H7 (cell line): Measurements from ENCODE around the gene LRP8. TPM values are rescaled to one million over a fixed set of nuclear protein-coding genes. Genes with fewer than 3 reads are reported as not detected.

Experiments
- DNase-seq: peaks from one replicate; pipeline ENCODE4 v3.0.0; 2012
- H3K27me3 ChIP-seq: 2 replicates; pipeline ENCODE4 v1.6.0; 2011; ENCODE audit warnings: mild to moderate bottlenecking, low read length; ENCODE audit not compliant: control insufficient read depth, insufficient read depth
- H3K36me3 ChIP-seq: replicated peaks from 2 replicates; pipeline ENCODE4 v1.5.1; 2011; ENCODE audit warnings: low read length; ENCODE audit not compliant: control insufficient read depth, insufficient read depth
- H3K4me3 ChIP-seq: 2 replicates; pipeline ENCODE4 v1.5.1; 2011; ENCODE audit warnings: low read depth, mild to moderate bottlenecking, control low read depth, low read length, moderate library complexity; ENCODE audit not compliant: insufficient read depth
- total RNA-seq: library from RNA; depleted of rRNA; stranded (reverse); fragments of >200 nt; shearing (Covaris generic); gene quantifications from 2 replicates; pipeline ENCODE4 v1.2.3, GENCODE V29; 2014; rRNA removed

Gene LRP8
- total RNA-seq: 144 and 157 TPM in 2 replicates

DNA sequence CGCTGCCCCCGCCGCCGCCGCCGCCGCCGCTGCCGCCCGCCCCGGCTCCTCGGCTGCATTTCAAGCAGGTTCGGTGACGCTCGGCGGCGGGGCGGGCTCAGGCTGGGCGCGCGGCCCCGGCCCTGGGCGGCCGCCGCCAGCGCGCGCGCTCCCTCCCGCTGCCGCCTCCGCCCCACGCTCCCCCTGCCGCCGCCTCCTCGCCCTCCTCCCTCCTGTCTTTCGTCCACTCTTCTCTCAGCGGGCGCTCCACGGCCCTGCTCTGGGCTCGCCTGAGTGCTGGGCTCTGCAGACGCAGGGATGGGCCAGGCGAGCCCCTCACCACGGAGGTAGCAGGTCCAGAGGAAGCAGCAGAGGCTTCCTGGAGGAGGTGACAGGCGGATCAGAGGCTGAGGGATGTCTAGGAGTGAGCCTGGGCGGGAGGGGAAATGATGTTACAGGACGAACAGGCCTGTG lies at the start of gene LRP8:
Gene LRP8, minus strand, starts transcription at position 62 of the 453 bp plus-strand sequence. CDS start 158 bp downstream, outside the sequence.
- peak; percentile 95 for DNase-seq
- peaks cover 21% of the 10 kb centered on the region for H3K36me3 ChIP-seq
- H3K4me3 ChIP-seq: peak within 1 kb of the TSS; percentile 95
- no peaks in the 10 kb centered on the region; the same call in 1 of the 2 replicates for H3K27me3 ChIP-seq

DNA sequence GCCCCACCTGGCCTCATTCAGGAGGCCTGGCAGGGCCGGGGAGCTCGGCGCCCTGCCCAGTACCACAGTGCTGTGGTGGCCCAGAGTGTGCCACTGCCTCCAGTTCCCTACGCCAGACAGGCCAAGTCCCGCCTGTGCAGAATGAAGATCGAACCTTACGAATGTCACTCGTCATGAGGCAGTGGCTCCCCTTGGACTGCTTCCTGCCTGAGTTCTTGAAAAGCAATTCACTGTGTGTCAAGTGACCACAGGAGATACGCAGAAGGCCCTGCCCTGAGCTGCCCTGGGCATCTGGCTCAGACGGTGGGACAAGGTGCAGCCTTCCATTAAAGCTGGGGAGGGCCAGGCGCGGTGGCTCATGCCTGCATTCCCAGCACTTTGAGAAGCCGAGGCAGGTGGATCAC lies 49.6 kb upstream of the LRP8 start:
- Histone ChIP-seq H3K4me3 (no peak overlapping the region), H3K27me3 (peaks cover 2% of the 10 kb centered on the region), H3K36me3 (no peaks in the 10 kb centered on the region)
- no peak for DNase-seq

DNA sequence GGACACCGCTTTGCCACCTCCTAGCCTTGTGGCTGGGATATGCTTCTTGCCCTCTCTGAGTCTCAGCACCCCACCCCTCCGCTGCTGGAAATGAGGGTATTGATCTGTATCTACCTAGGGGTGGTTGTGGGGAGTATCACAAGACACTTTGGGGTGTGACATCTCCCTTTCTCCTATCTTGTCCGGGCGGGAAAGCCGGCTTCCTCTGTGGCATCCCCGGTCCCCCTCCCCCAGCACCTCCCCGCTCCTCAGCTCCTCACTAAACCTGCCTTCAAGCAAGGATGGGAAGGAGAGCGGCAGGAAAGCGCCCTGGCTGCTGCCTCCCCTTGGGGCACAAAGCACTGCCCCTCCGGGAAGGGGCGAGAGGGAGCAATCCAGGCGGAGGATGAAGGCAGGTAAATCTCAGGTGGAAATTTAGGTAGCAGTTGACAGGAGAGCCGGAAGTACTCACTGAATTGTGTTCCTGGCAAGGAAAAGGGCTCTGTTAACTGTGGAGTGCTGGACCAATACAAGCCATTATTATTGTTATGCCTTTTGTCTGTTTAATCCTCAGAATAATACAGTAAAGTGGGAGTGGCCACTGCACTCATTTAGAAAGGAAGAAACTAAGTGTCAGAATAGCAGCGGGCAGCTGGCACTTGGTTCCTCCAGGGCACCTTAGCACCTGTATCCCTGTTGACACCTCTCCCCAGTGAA lies 49.0 kb upstream of the LRP8 start:
- Histone ChIP-seq H3K4me3 (no peak overlapping the region), H3K36me3 (no peaks in the 10 kb centered on the region), H3K27me3 (peaks cover 2% of the 10 kb centered on the region)
- peak; percentile 79 for DNase-seq

DNA sequence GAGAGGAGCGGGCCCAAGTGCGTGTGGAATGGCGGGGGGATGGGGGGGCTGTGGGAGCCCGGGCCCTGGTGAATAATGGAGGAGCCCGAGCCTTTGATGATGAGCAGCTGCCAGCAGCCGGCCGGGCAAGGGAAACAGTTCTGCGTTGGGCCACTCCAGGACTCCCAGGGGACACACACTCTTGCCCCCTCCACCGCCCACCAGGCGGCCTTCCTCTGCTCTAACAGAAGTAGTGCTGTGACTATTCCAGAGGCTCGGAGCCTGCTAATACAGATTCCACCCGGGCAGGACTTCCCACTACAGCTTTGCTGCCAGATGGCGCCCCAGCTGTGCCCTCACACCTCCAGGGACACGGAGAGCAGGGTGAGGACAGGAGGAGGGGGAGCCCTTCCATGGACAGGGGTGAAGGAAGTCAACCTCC lies 48.2 kb upstream of the LRP8 start:
- no peak overlapping the region for H3K4me3 ChIP-seq
- peak; percentile 77 for DNase-seq
- H3K27me3 ChIP-seq: peaks cover 2% of the 10 kb centered on the region
- H3K36me3 ChIP-seq: no peaks in the 10 kb centered on the region

DNA sequence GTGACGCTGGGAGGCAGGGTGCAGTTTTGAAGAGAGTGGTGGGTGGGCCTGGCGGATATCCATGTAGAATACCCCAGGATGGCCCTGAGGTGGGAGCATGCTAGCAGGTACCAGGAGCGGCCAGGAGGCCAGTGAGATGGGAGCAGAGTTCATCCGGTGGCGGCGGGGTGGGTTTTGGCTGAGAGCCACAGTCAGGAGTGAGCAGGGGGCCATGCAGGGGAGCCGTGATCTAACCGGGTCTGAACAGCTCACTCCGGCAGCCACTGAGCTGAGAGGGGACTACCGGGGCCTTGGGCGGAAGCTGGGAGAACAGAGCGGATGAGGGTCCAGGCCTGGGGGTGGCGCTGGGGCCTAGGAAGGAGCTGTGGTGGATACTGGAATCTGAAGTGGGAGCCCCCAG lies 47.6 kb upstream of the LRP8 start:
- H3K36me3 ChIP-seq: no peaks in the 10 kb centered on the region
- H3K4me3 ChIP-seq: no peak overlapping the region
- no peak for DNase-seq
- H3K27me3 ChIP-seq: peaks cover 2% of the 10 kb centered on the region

DNA sequence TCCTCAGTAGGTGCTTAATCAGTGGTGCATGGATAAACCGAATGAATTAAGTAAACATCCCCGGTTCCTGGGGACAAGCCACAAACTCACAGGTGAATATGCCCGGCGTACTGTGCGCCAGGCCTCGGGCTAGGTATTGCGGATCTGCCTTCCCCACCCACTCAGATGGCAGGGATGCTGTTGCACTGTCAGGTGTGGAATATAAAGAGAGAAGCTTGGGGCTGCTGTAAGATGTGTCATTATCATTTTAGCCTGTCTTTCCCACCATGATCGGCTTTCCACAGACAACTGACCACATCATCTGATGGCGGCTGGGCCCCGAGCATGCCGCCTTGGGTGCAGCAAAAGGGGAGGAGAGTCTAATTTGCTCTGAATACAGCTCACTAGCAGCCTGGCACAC lies 45.4 kb upstream of the LRP8 start:
- peak; percentile 17 for DNase-seq
- H3K4me3 ChIP-seq: no peak overlapping the region
- no peaks in the 10 kb centered on the region for H3K36me3 ChIP-seq
- H3K27me3 ChIP-seq: peaks cover under 1% of the 10 kb centered on the region

DNA sequence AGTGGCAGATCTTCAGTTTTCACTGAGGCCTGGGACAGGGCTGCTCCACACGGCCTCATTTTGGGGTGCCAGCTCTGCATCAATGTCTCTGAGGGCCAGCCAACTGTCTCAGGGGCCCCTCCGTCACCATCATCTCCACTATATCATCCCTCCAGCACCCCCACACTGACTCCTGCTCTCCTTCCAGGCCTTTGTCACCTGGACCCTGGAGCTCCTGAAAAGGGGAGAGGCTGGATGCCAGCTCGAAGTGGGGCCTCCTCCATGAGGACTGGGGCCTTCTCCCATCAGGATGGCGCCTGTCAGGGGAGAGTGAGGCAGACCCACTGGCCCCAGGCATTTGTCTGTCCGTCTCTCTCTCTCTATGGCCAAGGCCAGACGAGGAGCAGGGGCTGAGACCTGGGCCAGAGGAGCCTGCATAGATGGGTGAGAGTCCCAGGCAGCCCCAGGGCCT lies 44.7 kb upstream of the LRP8 start:
- no peak overlapping the region for H3K4me3 ChIP-seq
- H3K27me3 ChIP-seq: peaks cover 7% of the 10 kb centered on the region
- no peaks in the 10 kb centered on the region for H3K36me3 ChIP-seq
- peak; percentile 16 for DNase-seq

DNA sequence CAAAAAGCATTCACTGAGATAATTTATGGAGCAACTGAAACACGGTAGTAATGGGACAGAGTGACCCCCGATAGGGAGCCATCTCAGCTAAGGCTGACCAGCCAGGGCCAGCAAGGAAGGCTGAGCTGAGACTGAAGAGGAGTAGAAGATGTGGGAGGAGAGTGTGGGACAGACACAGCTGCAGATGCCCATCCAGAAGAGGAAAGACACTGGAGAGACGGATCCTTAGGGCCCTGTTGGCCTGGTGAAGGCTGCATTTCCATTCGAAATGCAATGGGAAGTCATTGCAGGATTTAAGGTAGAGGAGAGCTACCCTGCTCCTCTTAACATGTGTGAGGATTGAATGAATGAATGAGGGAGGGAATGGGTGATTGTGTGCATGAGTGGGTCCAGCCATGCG lies 44.0 kb upstream of the LRP8 start:
- no peak for DNase-seq
- H3K4me3 ChIP-seq: no peak overlapping the region
- peaks cover 9% of the 10 kb centered on the region for H3K27me3 ChIP-seq
- no peaks in the 10 kb centered on the region for H3K36me3 ChIP-seq

DNA sequence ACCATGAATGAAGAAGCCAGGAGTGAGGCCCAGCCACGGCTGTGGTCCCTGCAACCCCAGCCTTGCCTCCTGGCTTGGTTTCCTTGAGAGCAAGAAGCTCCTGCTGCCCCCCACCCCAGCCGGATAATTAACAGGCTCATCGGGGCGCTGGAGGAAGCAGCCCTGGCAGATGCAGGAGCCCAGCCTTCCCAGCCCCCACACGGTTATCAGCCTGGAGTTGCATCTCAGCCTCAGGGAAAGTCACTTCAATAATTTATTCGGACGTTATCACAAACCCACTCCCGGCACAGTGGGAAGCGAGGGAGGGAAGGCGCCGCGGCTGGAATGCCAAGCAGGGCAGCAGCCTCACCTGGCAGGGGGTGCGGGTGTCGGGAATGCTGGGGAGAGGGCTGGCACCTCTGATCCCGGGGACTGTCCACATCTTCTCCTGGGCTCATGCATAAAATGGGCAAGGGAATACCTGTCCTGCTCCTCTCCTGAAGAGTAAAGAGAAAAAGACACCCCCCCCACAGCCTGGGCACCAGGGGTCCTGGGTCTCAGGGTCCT lies 43.3 kb upstream of the LRP8 start:
- Histone ChIP-seq H3K36me3 (no peaks in the 10 kb centered on the region), H3K4me3 (no peak overlapping the region), H3K27me3 (peaks cover 9% of the 10 kb centered on the region)
- peak; percentile 67 for DNase-seq

DNA sequence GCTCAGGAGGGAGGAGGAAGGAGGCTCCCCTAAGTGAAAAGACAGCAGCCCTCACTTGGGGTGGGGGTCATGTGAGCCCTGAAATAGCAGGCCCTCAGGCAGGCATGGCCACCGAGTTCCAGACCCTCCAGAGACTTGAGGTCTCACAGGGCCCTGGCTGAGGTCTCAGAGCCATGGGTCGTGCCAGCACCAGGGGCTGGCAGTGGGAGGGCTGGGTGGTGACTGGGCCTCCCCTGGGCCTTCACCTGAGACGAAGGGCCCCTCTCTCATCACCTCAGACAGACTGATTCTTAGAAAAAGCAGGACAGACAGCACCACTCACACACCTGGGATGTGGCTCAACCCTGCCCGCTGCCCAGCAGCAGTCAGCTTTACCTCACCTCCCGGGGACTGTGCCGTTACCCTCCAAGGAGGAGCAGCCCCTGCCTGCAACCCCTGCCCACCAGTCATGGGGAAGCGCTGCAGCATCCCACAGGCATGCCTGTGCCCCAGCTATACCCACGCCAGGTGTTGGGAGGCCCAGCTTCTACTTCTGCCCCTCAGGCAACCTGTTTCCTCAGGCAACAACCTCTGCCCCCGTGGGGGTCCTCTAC lies 42.6 kb upstream of the LRP8 start:
- peak; percentile 36 for DNase-seq
- peaks cover 9% of the 10 kb centered on the region for H3K27me3 ChIP-seq
- no peaks in the 10 kb centered on the region for H3K36me3 ChIP-seq
- no peak overlapping the region for H3K4me3 ChIP-seq

DNA sequence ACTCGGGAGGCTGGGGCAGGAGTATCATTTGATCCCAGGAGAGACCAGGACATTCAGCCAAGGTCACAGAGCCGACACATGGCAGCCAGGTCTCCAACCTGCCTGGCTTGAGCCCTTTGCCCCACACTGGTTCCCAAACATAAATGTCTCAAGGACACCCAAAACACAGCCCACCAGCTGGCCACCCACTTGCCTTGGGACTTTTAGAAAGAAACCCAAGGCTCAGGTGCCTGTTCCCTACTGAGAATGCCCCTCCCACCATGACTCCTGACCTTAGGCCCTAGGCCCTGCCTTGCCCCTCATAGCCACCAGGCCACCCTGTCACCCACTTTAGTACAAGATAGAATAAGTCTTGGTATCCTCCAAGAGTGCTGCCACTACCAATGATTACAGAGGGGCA lies 41.9 kb upstream of the LRP8 start:
- DNase-seq: peak; percentile 24

DNA sequence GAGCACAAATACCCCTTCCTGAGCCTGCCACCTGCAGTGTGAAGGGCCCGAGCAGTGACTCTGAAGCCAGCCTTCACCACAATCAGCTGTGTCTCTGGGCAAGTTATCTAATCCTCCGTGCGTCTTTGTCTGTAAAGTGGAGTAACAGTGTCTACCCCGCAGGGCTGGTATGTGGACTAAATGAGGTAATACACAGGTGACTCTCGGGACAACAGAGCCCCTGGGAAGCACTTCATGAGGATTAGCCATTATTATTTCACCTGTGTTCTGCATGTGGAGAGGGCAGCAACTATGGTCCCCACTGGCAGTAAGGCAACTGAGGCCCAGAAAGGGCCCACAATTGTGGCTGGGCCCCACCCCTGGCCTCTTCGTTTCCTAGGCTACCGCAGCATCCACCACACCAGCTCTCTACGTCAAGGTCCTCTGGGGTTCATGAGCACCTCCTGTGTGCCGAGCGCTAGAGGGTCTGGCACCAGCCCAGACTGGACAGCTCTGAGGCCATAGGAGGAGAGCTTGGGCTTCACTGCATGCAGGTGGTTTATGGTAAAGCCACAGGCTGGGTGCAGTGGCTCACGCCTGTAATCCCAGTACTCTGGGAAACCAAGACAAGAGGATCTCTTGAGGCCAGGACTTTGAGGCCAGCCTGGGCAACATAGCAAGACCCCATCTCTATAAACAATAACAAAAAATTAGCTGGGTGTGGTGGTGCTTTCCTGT lies 41.3 kb upstream of the LRP8 start:
- Histone ChIP-seq H3K4me3 (no peak overlapping the region), H3K27me3 (peaks cover 10% of the 10 kb centered on the region), H3K36me3 (no peaks in the 10 kb centered on the region)
- DNase-seq: peak; percentile 40

More for the DNA sequence above, 41.9 kb upstream of the LRP8 start:
- Histone ChIP-seq H3K36me3 (no peaks in the 10 kb centered on the region), H3K27me3 (peaks cover 9% of the 10 kb centered on the region), H3K4me3 (no peak overlapping the region)

DNA sequence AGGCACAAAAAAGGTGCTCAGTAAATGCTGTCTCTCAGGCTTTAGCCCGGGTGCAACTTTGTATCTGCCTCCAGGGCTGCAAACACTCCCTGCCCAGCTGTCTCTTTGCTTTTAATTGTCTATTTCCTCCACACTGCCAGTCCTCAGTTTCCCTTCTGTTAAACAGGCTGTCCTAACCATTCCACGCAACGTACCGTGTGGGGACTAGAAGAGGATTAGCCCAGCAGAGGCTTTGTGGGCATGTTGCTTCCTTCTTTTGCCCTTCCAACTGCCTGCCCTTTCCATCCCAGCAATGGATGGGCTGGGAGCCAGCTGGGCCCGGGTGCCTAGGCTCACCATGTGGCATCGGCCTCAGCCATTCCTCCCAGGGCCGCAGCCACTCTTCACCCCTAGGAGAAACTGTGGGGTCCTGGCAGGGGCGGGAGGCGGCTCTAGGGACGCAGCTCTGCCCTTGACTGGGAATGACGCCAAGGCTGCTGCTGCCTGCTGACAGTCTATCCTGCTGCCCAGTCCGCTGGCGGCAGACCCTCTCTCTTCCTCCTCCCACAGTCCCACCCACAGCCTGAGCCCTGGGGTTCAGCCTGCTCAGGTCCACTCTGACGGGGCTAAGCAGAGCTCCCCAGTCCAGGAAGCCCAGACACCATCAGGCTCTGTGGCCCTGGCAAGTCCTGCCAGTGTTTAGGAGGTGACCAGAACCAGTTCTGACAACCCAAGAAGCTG lies 40.6 kb upstream of the LRP8 start:
- Histone ChIP-seq H3K27me3 (peaks cover 10% of the 10 kb centered on the region), H3K4me3 (no peak overlapping the region), H3K36me3 (no peaks in the 10 kb centered on the region)
- DNase-seq: peak; percentile 47
